ENCODE results near the gene MT1G. TPM values are rescaled to one million over a fixed set of nuclear protein-coding genes. Genes with fewer than 3 reads are reported as not detected.

MT1G gene
- total and polyA plus RNA-seq, 11 donors = 1.4 to 19.1 (median 6.6) TPM; not detected in 7

GRCh38 chr16:56690420-56691122 lies 22.7 kb upstream of the MT1G start:
- H3K9me3 ChIP-seq = peaks cover 0 to 9% (median 0%) of the 10 kb centered on the region in 12 donors
- no peak for ATAC-seq
- no peaks in the 10 kb centered on the region for H3K36me3 ChIP-seq
- H3K4me3 ChIP-seq = no peak overlapping the region
- no peak for DNase-seq
- no peaks in the 10 kb centered on the region for H3K27me3 ChIP-seq
- intact Hi-C loops (cut with DNase I) = no loop called here
- WGBS, 4 donors = 63 to 84% (median 69%) methylated on average over 4 of the region's 4 CpGs
- H3K4me1 ChIP-seq = peaks cover 0 to 8% (median 0%) of the 10 kb centered on the region in 12 donors
- no peak for TF ChIP-seq CTCF (IDR thresholded peaks at IDR 0.05)
- no peak for TF ChIP-seq POLR2A (IDR thresholded peaks at IDR 0.05)
- H3K27ac ChIP-seq = no peak overlapping the region

- Histone ChIP-seq H3K36me3 (no peaks in the 10 kb centered on the region), H3K4me3 (no peak overlapping the region), H3K9me3 (peaks cover 0 to 9% (median 0%) of the 10 kb centered on the region in 12 donors), H3K27ac (no peak overlapping the region), H3K4me1 (peaks cover 0 to 16% (median 4%) of the 10 kb centered on the region in 12 donors), H3K27me3 (no peaks in the 10 kb centered on the region)
- DNase-seq = no peak
- intact Hi-C loops (cut with DNase I) = no loop called here
- TF ChIP-seq POLR2A (IDR thresholded peaks at IDR 0.05) = no peak
- TF ChIP-seq CTCF (IDR thresholded peaks at IDR 0.05) = no peak
- no peak for ATAC-seq
- 71 to 82% (median 80%) methylated on average over 3 of the region's 3 CpGs for WGBS, 4 donors
These were observed 21.3 kb upstream of the MT1G start for GRCh38 chr16:56689171-56689570.

GRCh38 chr16:56688762-56689161 lies 20.9 kb upstream of the MT1G start:
- no peaks in the 10 kb centered on the region for H3K36me3 ChIP-seq
- H3K27ac ChIP-seq = no peak overlapping the region
- intact Hi-C loops (cut with DNase I) = no loop called here
- H3K9me3 ChIP-seq = peaks cover 0 to 9% (median 0%) of the 10 kb centered on the region in 12 donors
- no peak overlapping the region for H3K4me3 ChIP-seq
- TF ChIP-seq POLR2A (IDR thresholded peaks at IDR 0.05) (no peak), CTCF (IDR thresholded peaks at IDR 0.05) (no peak)
- ATAC-seq = no peak
- H3K4me1 ChIP-seq = peaks cover 0 to 20% (median 5%) of the 10 kb centered on the region in 12 donors
- no peaks in the 10 kb centered on the region for H3K27me3 ChIP-seq
- 35 to 50% (median 46%) methylated on average over 1 of the region's 1 CpG for WGBS, 4 donors
- DNase-seq = no peak

GRCh38 chr16:56686758-56687157 lies 18.9 kb upstream of the MT1G start:
- H3K27me3 ChIP-seq = no peaks in the 10 kb centered on the region
- peaks cover 0 to 32% (median 19%) of the 10 kb centered on the region in 12 donors for H3K4me1 ChIP-seq
- no peak overlapping the region for H3K27ac ChIP-seq

More at GRCh38 chr16:56686758-56687157, 18.9 kb upstream of the MT1G start:
- Histone ChIP-seq H3K36me3 (no peaks in the 10 kb centered on the region), H3K9me3 (peaks cover 0 to 9% (median 0%) of the 10 kb centered on the region in 12 donors), H3K4me3 (no peak overlapping the region)
- no peak for TF ChIP-seq CTCF (IDR thresholded peaks at IDR 0.05)
- no peak for TF ChIP-seq POLR2A (IDR thresholded peaks at IDR 0.05)
- intact Hi-C loops (cut with DNase I) = no loop called here
- WGBS, 4 donors = 92 to 96% (median 95%) methylated on average over 7 of the region's 7 CpGs
- no peak for ATAC-seq
- no peak for DNase-seq

All from heart left ventricle (tissue), 16 donors.